ENCODE measurements around the gene MPV17L. TPM values are rescaled to one million over a fixed set of nuclear protein-coding genes. Genes with fewer than 3 reads are reported as not detected.
"Not testable (repeated sequence)": the region's sequence is repeated elsewhere in the genome, so short reads cannot be mapped to it uniquely, and the experiment has no call there.

The MPV17L gene
- total RNA-seq, 6 donors from 2014 or later = 1.2 to 7.6 (median 2.4) TPM

DNA sequence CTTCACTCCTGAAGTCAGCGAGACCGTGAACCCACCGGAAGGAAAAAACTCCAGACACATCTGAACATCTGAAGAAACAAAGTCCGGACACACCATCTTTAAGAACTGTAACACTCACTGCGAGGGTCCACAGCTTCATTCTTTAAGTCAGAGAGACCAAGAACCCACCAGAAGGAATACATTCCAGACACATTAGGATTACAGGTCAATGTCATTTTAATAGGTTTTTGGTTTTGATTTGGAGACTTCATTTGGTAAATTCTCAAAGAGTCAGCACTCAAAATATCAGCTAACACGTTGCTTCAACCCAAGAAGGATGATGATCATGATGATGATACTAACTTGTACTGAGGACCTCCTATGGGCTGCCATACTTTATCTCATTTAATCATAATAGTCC lies 31.2 kb downstream of the MPV17L start:
- 65 to 67% methylated on average over 6 of the region's 6 CpGs for WGBS, 2 donors
- H3K27me3 ChIP-seq = no peaks in the 10 kb centered on the region
- DNase-seq (no peak), ATAC-seq (ENCODE audit: low FRiP score in 2 of 2) (no peak)
- H3K9me3 ChIP-seq = no peaks in the 10 kb centered on the region
- no peak overlapping the region for H3K4me3 ChIP-seq
- H3K36me3 ChIP-seq = no peaks in the 10 kb centered on the region
- peaks cover 0 to 8% (median 6%) of the 10 kb centered on the region in 4 donors for H3K4me1 ChIP-seq
- no peak overlapping the region for H3K27ac ChIP-seq
- TF ChIP-seq POLR2A (IDR thresholded peaks at IDR 0.05) (no peak), EP300 (IDR thresholded peaks at IDR 0.05) (no peak), POLR2AphosphoS5 (IDR thresholded peaks at IDR 0.05) (no peak)
- TF ChIP-seq, protein P1, sequence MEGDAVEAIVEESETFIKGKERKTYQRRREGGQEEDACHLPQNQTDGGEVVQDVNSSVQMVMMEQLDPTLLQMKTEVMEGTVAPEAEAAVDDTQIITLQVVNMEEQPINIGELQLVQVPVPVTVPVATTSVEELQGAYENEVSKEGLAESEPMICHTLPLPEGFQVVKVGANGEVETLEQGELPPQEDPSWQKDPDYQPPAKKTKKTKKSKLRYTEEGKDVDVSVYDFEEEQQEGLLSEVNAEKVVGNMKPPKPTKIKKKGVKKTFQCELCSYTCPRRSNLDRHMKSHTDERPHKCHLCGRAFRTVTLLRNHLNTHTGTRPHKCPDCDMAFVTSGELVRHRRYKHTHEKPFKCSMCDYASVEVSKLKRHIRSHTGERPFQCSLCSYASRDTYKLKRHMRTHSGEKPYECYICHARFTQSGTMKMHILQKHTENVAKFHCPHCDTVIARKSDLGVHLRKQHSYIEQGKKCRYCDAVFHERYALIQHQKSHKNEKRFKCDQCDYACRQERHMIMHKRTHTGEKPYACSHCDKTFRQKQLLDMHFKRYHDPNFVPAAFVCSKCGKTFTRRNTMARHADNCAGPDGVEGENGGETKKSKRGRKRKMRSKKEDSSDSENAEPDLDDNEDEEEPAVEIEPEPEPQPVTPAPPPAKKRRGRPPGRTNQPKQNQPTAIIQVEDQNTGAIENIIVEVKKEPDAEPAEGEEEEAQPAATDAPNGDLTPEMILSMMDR (IDR thresholded peaks at IDR 0.05) = no peak

DNA sequence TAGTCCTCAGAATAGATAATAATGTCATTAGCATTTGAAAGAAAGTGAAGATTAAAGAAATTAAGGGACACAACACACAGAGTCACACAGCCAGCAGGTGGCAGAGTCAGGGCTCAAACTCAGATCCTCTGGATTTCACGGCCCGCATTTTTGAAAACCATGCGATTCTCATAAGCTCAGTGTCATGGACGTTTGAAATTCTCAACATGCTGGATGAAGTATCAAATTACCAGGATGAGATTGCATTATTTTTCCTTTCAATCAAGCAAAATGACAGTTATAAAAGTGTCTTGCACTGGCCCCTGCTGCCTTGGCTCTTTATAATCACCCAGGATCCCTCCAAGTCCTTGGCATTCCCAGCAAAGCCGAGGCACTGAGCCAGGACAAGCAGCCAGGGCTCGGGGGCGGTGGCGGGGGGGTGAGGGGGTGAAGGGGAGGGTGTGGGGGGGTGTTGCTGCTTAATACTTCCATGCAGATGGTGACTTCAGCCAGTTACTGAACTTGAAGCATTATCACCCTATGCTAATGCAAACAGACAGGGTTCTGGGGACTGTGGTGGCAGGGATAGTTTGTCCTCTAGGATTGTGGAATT lies 32.2 kb downstream of the MPV17L start:
- peaks cover 0 to 8% (median 6%) of the 10 kb centered on the region in 4 donors for H3K4me1 ChIP-seq
- DNase-seq (peak; percentile 59 to 69), ATAC-seq (ENCODE audit: low FRiP score in 2 of 2) (peak; percentile 55 to 90)
- no peaks in the 10 kb centered on the region for H3K36me3 ChIP-seq
- H3K4me3 ChIP-seq = no peak overlapping the region
- 4 to 16% methylated on average over 7 to 8 of the region's 8 CpGs for WGBS, 2 donors
- no peaks in the 10 kb centered on the region for H3K9me3 ChIP-seq
- no peaks in the 10 kb centered on the region for H3K27me3 ChIP-seq
- TF ChIP-seq POLR2A (IDR thresholded peaks at IDR 0.05) (no peak), EP300 (IDR thresholded peaks at IDR 0.05) (no peak), POLR2AphosphoS5 (IDR thresholded peaks at IDR 0.05) (no peak)
- TF ChIP-seq, protein P1 (IDR thresholded peaks at IDR 0.05) = peak; percentile 33 to 59 (median 44)
- H3K27ac ChIP-seq = no peak overlapping the region

DNA sequence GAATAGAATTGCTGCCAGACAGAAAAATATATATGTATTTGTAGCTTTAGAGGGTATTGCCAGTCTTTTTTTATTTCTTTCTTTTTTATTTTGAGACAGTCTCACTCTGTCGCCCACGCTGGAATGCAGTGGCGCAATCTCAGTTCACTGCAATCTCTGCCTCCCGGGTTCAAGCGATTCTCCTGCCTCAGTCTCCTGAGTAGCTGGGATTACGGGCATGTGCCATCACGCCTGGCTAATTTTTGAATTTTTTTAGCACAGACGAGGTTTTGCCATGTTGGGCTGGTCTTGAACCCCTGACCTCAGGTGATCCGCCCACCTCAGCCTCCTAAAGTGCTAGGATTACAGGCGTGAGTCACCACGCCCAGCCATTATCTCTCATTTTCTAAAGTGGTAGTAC lies 35.3 kb downstream of the MPV17L start:
- Histone ChIP-seq H3K27me3 (peaks cover 0 to 11% (median 0%) of the 10 kb centered on the region in 4 donors), H3K4me1 (peaks cover 3 to 25% (median 14%) of the 10 kb centered on the region in 4 donors)
- H3K9me3 ChIP-seq; ATAC-seq (ENCODE audit: low FRiP score in 2 of 2); H3K36me3 ChIP-seq; H3K27ac ChIP-seq; DNase-seq; H3K4me3 ChIP-seq: not testable (repeated sequence)
- whole genome bisulfite sequencing, 2 donors = 82 to 90% methylated on average over 11 of the region's 11 CpGs

DNA sequence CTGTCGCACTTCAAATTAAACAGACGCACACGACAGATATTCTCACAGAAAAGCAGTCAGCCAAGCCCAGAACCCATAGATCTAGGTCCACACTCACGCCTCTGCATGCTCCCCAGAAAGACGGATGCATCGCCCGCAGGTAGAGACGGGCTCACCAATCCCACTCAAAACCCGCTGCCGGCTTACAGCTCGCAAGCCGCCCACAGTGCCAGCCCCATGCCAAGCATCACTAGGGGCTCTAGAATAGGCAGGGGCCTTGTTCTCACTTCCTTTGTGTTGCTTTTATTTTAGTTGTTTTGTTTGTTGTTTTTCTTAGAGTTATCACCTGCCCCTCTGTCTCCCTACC lies 38.5 kb downstream of the MPV17L start:
- Histone ChIP-seq H3K27ac (no peak overlapping the region), H3K36me3 (no peaks in the 10 kb centered on the region), H3K4me3 (peak overlapping the region in 3 of 4 donors; percentile 58 to 67 (median 60)), H3K4me1 (peaks cover 0 to 17% (median 10%) of the 10 kb centered on the region in 4 donors), H3K9me3 (no peaks in the 10 kb centered on the region), H3K27me3 (peaks cover 0 to 11% (median 0%) of the 10 kb centered on the region in 4 donors)
- TF ChIP-seq POLR2AphosphoS5 (IDR thresholded peaks at IDR 0.05) (no peak), EP300 (IDR thresholded peaks at IDR 0.05) (no peak), POLR2A (IDR thresholded peaks at IDR 0.05) (no peak)
- TF ChIP-seq, protein P1 (IDR thresholded peaks at IDR 0.05) = no peak
- WGBS, 2 donors = 21 to 39% methylated on average over 12 of the region's 12 CpGs
- DNase-seq (no peak), ATAC-seq (ENCODE audit: low FRiP score in 2 of 2) (no peak)

DNA sequence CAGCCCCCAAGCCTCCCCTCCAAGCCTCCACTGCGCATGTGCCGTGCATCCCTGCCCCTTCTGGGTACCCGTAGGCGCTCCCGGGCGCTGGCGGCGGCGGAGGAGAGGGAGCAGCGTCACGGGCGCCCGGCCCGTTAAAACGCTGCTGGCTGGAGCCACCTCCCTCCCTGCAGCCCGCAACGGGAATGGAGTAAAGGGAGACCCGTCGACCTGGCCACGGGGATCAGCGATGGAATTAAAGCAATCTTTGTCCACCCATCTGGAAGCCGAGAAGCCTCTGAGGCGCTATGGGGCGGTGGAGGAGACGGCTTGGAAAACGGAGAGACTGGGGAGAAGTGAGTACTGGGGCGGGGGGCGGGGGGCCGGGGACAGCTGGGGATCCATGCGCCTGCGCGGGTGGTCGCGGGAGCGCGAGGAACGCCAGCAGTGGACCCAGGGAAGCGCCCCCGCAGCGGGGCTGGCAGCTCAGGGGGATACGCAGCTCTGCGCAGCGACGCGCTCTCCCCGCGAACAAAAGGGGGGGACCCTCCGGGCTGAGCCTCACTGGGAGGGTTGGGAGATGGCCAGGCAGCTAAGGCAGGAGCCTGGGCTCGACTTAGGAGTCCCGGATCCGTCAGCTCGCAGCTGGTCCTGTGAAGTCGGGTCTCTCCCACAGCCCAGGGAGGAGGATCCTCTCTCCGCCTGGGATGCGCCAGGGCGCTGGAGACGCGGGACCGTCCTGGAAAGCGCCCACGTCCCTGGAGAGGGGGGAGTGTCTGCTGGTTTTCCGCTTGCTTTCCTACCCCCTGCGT lies 39.1 kb downstream of the MPV17L start, which contains the start of gene BMERB1:
TSS of gene BMERB1 (plus strand) at position 164 of the 791 bp plus-strand sequence. CDS start at position 230, 66 bp downstream.
- Histone ChIP-seq H3K27ac (peak within 1 kb of the TSS in 3 of 4 donors; percentile 18 to 64 (median 53)), H3K27me3 (peaks cover 0 to 11% (median 0%) of the 10 kb centered on the region in 4 donors), H3K4me1 (peaks cover 0 to 17% (median 10%) of the 10 kb centered on the region in 4 donors), H3K4me3 (peak within 1 kb of the TSS; percentile 20 to 67 (median 59)), H3K9me3 (no peaks in the 10 kb centered on the region), H3K36me3 (no peaks in the 10 kb centered on the region)
- TF ChIP-seq EP300 (IDR thresholded peaks at IDR 0.05) (no peak), POLR2AphosphoS5 (IDR thresholded peaks at IDR 0.05) (peak in 1 of 2 donors; percentile 78), POLR2A (IDR thresholded peaks at IDR 0.05) (peak in 1 of 4 donors; percentile 30)
- TF ChIP-seq, protein P1 (IDR thresholded peaks at IDR 0.05) = no peak
- WGBS, 2 donors = 0 to 2% methylated on average over 19 to 37 of the region's 63 CpGs
- DNase-seq = peak in 1 of 2 donors; percentile 89
- ATAC-seq (ENCODE audit: low FRiP score in 2 of 2) = peak; percentile 64 to 92
